ENCODE data around the gene DNAJB4. TPM values are rescaled to one million over a fixed set of nuclear protein-coding genes. Genes with fewer than 3 reads are reported as not detected.

The DNAJB4 gene
- 35.6 and 45.5 TPM in 2 replicates for total RNA-seq (2021)
- Bru-seq, nascent RNA = percentile 89 among the genes with signal in this experiment
- percentile 96 among the genes with signal in this experiment for BruChase-seq, experiment 1, labeled RNA remaining after a 2-hour chase
- percentile 82 among the genes with signal in this experiment for BruChase-seq, experiment 2, labeled RNA remaining after a 6-hour chase
- long read RNA-seq, transcript DNAJB4-206 (3 exons, 949 nt) = minor isoform, 6 of 91 reads
- long read RNA-seq, transcript DNAJB4-201 (3 exons, 2,988 nt) = major isoform, 72 of 91 reads
- long read RNA-seq, partial matches to known transcripts = 3 of 91 reads
- long read RNA-seq, other reads (novel, unspliced or antisense) = 10 of 91 reads

DNA sequence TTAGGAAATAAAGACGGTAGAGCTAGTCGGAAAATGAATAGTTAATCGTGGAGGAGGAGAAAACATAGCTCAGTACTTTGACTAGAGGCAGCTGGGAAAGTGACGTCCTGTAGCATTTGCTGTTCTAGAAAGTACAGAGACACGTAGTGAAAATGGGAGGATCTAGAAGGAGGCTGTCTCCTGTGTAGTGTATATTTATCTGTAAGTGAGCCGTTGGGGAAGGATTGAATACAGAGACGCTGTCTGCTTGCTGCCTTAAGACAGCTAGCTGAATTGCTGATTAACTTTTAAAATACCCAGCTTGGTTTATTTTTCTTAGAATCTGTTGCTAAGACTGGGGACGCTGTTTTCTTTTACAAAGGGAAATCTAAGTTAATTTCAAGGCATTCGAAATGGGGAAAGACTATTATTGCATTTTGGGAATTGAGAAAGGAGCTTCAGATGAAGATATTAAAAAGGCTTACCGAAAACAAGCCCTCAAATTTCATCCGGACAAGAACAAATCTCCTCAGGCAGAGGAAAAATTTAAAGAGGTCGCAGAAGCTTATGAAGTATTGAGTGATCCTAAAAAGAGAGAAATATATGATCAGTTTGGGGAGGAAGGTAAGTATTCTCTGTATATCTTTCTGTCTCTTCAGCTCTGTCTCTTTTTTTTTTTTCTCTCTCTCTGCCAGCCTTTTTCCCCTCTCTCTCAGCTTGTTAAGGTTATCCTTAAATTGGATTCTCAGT is at the start of gene DNAJB4:
Gene DNAJB4, plus strand, starts transcription at position 221 of the 729 bp plus-strand sequence. Its CDS starts 172 bp downstream, at position 393.
- TSS peak; percentile 57 for BruUV-seq (replicated peaks)
- Histone ChIP-seq H3K36me3 (ENCODE audit: low read depth) (no peaks in the 10 kb centered on the region), H3K27me3 (ENCODE audit: insufficient read depth, low read depth) (no peaks in the 10 kb centered on the region), H3K27ac (peak within 1 kb of the TSS; percentile 96), H4K20me1 (ENCODE audit: insufficient read depth) (no peaks in the 10 kb centered on the region), H3K4me2 (peak within 1 kb of the TSS; percentile 79), H3K9me2 (ENCODE audit: insufficient read depth) (no peaks in the 10 kb centered on the region), H3K79me2 (ENCODE audit: low read depth) (peaks cover 50% of the 10 kb centered on the region), H2AFZ (peak within 1 kb of the TSS; percentile 66), H3K4me1 (replicated peaks; ENCODE audit: insufficient read depth) (peaks cover 52% of the 10 kb centered on the region), H3F3A (ENCODE audit: insufficient read depth, low read depth) (peaks cover 33% of the 10 kb centered on the region), H3K9me3 (ENCODE audit: insufficient read depth, low read depth) (no peaks in the 10 kb centered on the region), H3K4me3 (peak within 1 kb of the TSS; percentile 73)
- TF ChIP-seq, protein P1, sequence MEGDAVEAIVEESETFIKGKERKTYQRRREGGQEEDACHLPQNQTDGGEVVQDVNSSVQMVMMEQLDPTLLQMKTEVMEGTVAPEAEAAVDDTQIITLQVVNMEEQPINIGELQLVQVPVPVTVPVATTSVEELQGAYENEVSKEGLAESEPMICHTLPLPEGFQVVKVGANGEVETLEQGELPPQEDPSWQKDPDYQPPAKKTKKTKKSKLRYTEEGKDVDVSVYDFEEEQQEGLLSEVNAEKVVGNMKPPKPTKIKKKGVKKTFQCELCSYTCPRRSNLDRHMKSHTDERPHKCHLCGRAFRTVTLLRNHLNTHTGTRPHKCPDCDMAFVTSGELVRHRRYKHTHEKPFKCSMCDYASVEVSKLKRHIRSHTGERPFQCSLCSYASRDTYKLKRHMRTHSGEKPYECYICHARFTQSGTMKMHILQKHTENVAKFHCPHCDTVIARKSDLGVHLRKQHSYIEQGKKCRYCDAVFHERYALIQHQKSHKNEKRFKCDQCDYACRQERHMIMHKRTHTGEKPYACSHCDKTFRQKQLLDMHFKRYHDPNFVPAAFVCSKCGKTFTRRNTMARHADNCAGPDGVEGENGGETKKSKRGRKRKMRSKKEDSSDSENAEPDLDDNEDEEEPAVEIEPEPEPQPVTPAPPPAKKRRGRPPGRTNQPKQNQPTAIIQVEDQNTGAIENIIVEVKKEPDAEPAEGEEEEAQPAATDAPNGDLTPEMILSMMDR (conservative IDR thresholded peaks at IDR 0.05) = no peak
- intact Hi-C loops (cut with micrococcal nuclease; ENCODE audit: unreplicated experiment) = loop anchor here (1.0 to 5.0 kb wide), 4 partner anchors 26 to 109 kb away; partner anchors contain the start of gene FUBP1
- DNase-seq = peak; percentile 58 to 96
- ChIA-PET CTCF (interaction anchor here (0.6 to 1.7 kb wide), 3 partner anchors 24 to 322 kb away, joined by 7 to 10 read pairs (median 8); partner anchors contain the start of gene FUBP1), POLR2A (ENCODE audit: unreplicated experiment) (interaction anchor here (0.5 to 2.4 kb wide), 16 partner anchors 9 to 854 kb away, joined by 3 to 77 read pairs (median 6); partner anchors contain the start of gene FUBP1)

DNA sequence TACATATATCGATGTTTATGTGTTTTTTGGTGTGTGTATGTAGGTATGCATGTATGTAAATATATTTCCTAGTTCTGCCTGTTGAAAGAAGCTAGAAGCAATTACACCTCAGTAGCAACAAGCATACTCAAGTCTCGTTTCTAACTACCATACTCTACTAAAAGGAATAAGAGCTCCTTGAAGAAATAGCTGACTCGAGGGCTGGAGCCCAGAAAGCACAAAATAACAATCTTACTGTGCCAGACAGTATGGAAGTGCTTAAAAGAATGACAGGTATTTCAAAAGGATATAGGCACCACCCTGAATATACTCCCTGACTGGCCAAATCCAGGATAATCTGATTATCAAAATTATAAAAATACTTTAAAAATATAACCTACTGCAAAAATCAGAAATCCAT is 49.0 kb upstream of the DNAJB4 start:
- Histone ChIP-seq H3K79me2 (ENCODE audit: low read depth) (peaks cover 20% of the 10 kb centered on the region), H3K9me2 (ENCODE audit: insufficient read depth) (no peaks in the 10 kb centered on the region), H3K4me2 (no peak overlapping the region), H2AFZ (no peak overlapping the region), H3K4me1 (replicated peaks; ENCODE audit: insufficient read depth) (no peaks in the 10 kb centered on the region), H4K20me1 (ENCODE audit: insufficient read depth) (peaks cover 64% of the 10 kb centered on the region), H3K9me3 (ENCODE audit: insufficient read depth, low read depth) (no peaks in the 10 kb centered on the region), H3K36me3 (ENCODE audit: low read depth) (peaks cover 62% of the 10 kb centered on the region), H3K27me3 (ENCODE audit: insufficient read depth, low read depth) (no peaks in the 10 kb centered on the region), H3K4me3 (no peak overlapping the region), H3K27ac (no peak overlapping the region), H3F3A (ENCODE audit: insufficient read depth, low read depth) (peaks cover 13% of the 10 kb centered on the region)
- ChIA-PET POLR2A (ENCODE audit: unreplicated experiment) (no interaction called here), CTCF (no interaction called here)
- no TSS peak for BruUV-seq (replicated peaks)
- no peak for DNase-seq
- intact Hi-C loops (cut with micrococcal nuclease; ENCODE audit: unreplicated experiment) = no loop called here
- no peak for TF ChIP-seq EZH2 (IDR thresholded peaks at IDR 0.05; ENCODE audit: low read depth)
- TF ChIP-seq, protein P1 (conservative IDR thresholded peaks at IDR 0.05) = no peak

DNA sequence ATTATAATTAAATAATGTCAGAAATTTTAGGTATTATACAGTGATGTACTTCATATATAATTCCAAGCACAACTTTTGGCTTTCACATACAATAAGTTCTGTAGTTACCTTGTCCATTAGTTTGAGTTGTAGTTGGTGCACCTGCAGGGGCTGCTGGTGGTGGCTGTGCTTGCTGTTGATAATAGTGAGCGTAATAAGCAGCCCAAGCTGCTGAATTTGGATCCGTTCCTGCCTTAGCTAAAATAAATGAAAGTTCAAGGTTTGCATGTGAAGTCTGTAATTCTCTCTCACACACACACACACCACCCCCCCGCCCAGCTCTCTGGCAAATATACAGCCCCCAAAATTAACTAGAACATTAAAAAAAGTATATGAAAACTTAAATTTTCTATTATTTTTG is 48.3 kb upstream of the DNAJB4 start:
- H3K36me3 ChIP-seq (ENCODE audit: low read depth) = peaks cover 63% of the 10 kb centered on the region

More for the DNA sequence above, 48.3 kb upstream of the DNAJB4 start:
- peaks cover 7% of the 10 kb centered on the region; the same call in 1 of the 2 replicates for H3F3A ChIP-seq (ENCODE audit: insufficient read depth, low read depth)
- no TSS peak for BruUV-seq (replicated peaks)
- no peaks in the 10 kb centered on the region for H3K4me1 ChIP-seq (replicated peaks; ENCODE audit: insufficient read depth)
- H4K20me1 ChIP-seq (ENCODE audit: insufficient read depth) = peaks cover 65% of the 10 kb centered on the region
- H2AFZ ChIP-seq = no peak overlapping the region
- DNase-seq = no peak
- H3K4me3 ChIP-seq = no peak overlapping the region
- H3K27me3 ChIP-seq (ENCODE audit: insufficient read depth, low read depth) = no peaks in the 10 kb centered on the region
- TF ChIP-seq, protein P1 (conservative IDR thresholded peaks at IDR 0.05) = no peak
- TF ChIP-seq EZH2 (IDR thresholded peaks at IDR 0.05; ENCODE audit: low read depth) = no peak
- CTCF ChIA-PET = interaction anchor here (0.7 kb wide), 1 partner anchor 106 kb away, joined by 3 read pairs; no protein-coding TSS in a partner anchor
- no peak overlapping the region for H3K27ac ChIP-seq
- no peaks in the 10 kb centered on the region for H3K9me3 ChIP-seq (ENCODE audit: insufficient read depth, low read depth)
- no peaks in the 10 kb centered on the region for H3K9me2 ChIP-seq (ENCODE audit: insufficient read depth)
- intact Hi-C loops (cut with micrococcal nuclease; ENCODE audit: unreplicated experiment) = no loop called here
- peaks cover 28% of the 10 kb centered on the region for H3K79me2 ChIP-seq (ENCODE audit: low read depth)
- POLR2A ChIA-PET (ENCODE audit: unreplicated experiment) = no interaction called here
- H3K4me2 ChIP-seq = no peak overlapping the region
